H1 (cell line): ENCODE results near the gene DLEC1. TPM values are rescaled to one million over a fixed set of nuclear protein-coding genes. Genes with fewer than 3 reads are reported as not detected.

ENCODE experiments used
- CBX8 ChIP-seq: fragments of 300-800, 300-1000 bp; sonication (generic); IDR thresholded peaks from 2 replicates; pipeline ENCODE4 v1.7.1; 2016; ENCODE audit warnings: low read depth, low read length, borderline replicate concordance
- HDAC2 ChIP-seq, 2 experiments: fragments of 300-600 bp in 1 of 2; sonication (generic) in 1 of 2; IDR thresholded peaks; 2 replicates each; pipeline ENCODE4 v1.6.1; 2011 to 2012; ENCODE audit warnings: low read depth in 2 of 2, low read length in 2 of 2, mild to moderate bottlenecking in 2 of 2, moderate library complexity in 2 of 2, borderline replicate concordance in 1 of 2, inconsistent platforms in 1 of 2
- PHF8 ChIP-seq: fragments of 200-600 bp; sonication (generic); conservative IDR thresholded peaks from 2 replicates; pipeline ENCODE4 v1.7.1; 2012; ENCODE audit warnings: low read depth, mild to moderate bottlenecking, inconsistent platforms, low read length, moderate library complexity
- POLR2A ChIP-seq, 2 experiments: IDR thresholded peaks; 1 replicate in 1 of 2; 2 replicates in 1 of 2; pipeline ENCODE4 v1.6.1; 2011; ENCODE audit warnings: low read depth in 2 of 2, low read length in 2 of 2, mild to moderate bottlenecking in 2 of 2; ENCODE audit errors: control extremely low read depth in 1 of 2
- RNF2 ChIP-seq: fragments of 200-900, 300-1000 bp; sonication (generic); IDR thresholded peaks from 2 replicates; pipeline ENCODE4 v1.7.1; 2016; ENCODE audit warnings: borderline replicate concordance, low read depth, mild to moderate bottlenecking, antibody characterized with exemption, low read length; ENCODE audit not compliant: poor library complexity, severe bottlenecking; ENCODE audit errors: missing control alignments
- SIN3A ChIP-seq, 2 experiments: IDR thresholded peaks in 1 of 2; conservative IDR thresholded peaks in 1 of 2; 2 replicates each; pipeline ENCODE4 v1.6.1; 2011 to 2012; ENCODE audit warnings: low read length in 2 of 2, improper control_type of control experiment in 1 of 2, low read depth in 1 of 2, mild to moderate bottlenecking in 1 of 2
- SUZ12 ChIP-seq: fragments of 200-600 bp; sonication (generic); IDR thresholded peaks from 2 replicates; pipeline ENCODE4 v1.6.1; 2012; ENCODE audit warnings: mild to moderate bottlenecking, inconsistent platforms, low read length, moderate library complexity, mixed read lengths
- TCF12 ChIP-seq: IDR thresholded peaks from 2 replicates; pipeline ENCODE4 v1.6.1; 2011; ENCODE audit warnings: low read depth, mild to moderate bottlenecking, low read length
- polyA plus RNA-seq, 7 experiments: library from polyadenylated mRNA; depleted of rRNA in 3 of 7; stranded (reverse) in 5 of 7; unstranded in 2 of 7; fragments of >200 nt in 5 of 7; fragments of 200-250 nt in 2 of 7; gene quantifications; 1 replicate in 5 of 7; 2 replicates in 1 of 7; 4 replicates in 1 of 7; pipeline versions ENCODE4 v1.2.1 to v1.2.3, GENCODE V29; 2011 to 2013; ENCODE audit warnings: missing spikeins in 2 of 7, mixed read lengths in 2 of 7
- total RNA-seq: library from RNA; stranded (reverse); fragmentation: NEBNext Ultra II Directional; extraction: Animal tissue kit (Norgen Biotek cat#: 25700); gene quantifications from 2 replicates; pipeline ENCODE4 v1.2.1, GENCODE V29; 2021
- TF ChIP-seq, protein P1 (sequence below): IDR thresholded peaks from 2 replicates; pipeline ENCODE4 v1.6.1; 2012; ENCODE audit warnings: low read length, inconsistent platforms

DLEC1 gene
- total and polyA plus RNA-seq, 2 of the 8 experiments (the other 6 are each of a cell fraction or from before 2014, with no cell fraction given), result 0.26 to 0.76 TPM

DNA sequence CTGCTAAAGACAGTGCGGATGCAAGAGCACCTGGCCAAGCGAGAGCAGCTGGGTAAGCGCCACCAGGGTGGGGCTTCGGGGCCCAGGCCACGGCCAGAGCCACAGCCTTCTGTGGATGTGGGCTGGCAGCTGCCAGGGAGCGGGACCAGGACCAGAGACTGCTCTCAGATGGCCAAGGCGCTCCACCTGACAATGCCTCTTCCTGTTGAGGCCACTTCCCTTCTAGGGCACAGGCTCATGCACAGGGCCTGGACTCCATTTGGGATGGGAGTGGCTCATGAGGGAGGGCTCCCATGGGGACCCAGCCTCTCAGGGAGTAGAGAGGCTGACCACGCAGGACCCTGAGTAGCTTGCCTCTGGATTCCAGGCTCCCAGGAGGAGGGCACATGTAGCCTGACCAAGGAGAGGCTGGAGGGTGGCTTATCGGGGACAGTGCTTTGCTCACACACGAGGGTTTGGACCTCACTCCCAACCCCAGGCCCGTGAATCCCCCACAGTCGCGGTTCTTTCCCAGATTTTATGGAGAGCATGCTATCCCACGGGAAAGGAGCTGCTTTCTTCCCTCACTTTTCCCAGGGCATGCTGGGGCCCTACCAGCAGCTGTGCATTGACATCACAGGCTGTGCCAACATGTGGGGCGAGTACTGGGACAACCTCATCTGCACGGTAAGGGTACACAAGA, 72.8 kb downstream of the DLEC1 start (continued):
- TF ChIP-seq, protein P1, sequence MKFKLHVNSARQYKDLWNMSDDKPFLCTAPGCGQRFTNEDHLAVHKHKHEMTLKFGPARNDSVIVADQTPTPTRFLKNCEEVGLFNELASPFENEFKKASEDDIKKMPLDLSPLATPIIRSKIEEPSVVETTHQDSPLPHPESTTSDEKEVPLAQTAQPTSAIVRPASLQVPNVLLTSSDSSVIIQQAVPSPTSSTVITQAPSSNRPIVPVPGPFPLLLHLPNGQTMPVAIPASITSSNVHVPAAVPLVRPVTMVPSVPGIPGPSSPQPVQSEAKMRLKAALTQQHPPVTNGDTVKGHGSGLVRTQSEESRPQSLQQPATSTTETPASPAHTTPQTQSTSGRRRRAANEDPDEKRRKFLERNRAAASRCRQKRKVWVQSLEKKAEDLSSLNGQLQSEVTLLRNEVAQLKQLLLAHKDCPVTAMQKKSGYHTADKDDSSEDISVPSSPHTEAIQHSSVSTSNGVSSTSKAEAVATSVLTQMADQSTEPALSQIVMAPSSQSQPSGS, result no peak
- TF ChIP-seq TCF12 (no peak), SIN3A (conservative IDR thresholded peaks at IDR 0.05 in 1 of 2, IDR thresholded peaks at IDR 0.05 in 1 of 2; ENCODE audit: low read depth in 1 of 2, low read length in 2 of 2) (no peak), PHF8 (no peak), SUZ12 (no peak), HDAC2 (IDR thresholded peaks at IDR 0.05; ENCODE audit: borderline replicate concordance in 1 of 2, low read depth in 2 of 2, low read length in 2 of 2) (no peak), POLR2A (IDR thresholded peaks at IDR 0.05; ENCODE audit: control extremely low read depth in 1 of 2, low read depth in 2 of 2, low read length in 2 of 2) (no peak), RNF2 (no peak), CBX8 (no peak)
